ENCODE results near the gene VSIR.

Gene VSIR

GRCh38 chr10:71806704-71807556 lies 33.6 kb upstream of the VSIR start:
- no peak for DNase-seq

- no peak for DNase-seq
Observed at GRCh38 chr10:71805776-71806703, 32.7 kb upstream of the VSIR start.

- no peak for DNase-seq
Observed at GRCh38 chr10:71804077-71804476, 30.8 kb upstream of the VSIR start.

GRCh38 chr10:71802715-71803488 lies 29.6 kb upstream of the VSIR start:
- DNase-seq: no peak

DNA sequence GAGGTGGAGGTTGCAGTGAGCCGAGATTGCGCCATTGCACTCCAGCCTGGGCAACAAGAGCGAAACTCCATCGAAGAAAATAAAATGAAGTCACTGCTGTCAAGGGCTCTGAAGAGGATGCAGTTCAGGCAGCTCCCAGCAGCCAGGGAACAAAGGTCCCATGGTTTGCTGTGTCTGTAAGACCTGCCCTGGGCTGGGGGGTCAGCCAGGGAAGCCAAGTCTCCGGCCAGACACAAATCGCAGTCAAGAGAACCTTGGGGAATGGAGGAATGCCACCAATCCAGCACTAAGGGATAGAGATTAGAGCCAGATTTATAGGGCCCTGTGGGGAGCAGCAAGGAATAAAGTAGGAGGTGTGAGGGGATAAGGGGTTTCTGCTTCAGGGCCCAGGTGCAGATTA lies 28.9 kb upstream of the VSIR start:
- no peak for DNase-seq

DNA sequence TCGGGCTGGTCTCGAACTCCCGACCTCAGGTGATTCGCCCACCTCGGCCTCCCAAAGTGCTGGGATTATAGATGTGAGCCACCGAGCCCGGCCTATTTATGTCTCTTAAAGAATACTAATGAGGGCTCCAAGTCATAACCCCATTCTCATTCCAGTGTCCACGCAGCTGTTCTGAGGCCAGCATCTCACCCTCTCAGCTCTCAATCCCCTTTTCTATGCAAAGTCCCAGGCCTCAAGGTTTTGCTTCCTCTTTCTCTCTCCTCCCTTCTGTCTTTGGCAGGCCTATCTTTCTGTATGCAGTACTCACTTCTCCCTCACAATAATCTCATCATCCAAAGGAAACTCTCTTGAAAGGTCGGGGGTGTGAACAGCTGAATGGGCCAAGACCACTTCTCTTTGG lies 28.0 kb upstream of the VSIR start:
- DNase-seq: no peak

DNA sequence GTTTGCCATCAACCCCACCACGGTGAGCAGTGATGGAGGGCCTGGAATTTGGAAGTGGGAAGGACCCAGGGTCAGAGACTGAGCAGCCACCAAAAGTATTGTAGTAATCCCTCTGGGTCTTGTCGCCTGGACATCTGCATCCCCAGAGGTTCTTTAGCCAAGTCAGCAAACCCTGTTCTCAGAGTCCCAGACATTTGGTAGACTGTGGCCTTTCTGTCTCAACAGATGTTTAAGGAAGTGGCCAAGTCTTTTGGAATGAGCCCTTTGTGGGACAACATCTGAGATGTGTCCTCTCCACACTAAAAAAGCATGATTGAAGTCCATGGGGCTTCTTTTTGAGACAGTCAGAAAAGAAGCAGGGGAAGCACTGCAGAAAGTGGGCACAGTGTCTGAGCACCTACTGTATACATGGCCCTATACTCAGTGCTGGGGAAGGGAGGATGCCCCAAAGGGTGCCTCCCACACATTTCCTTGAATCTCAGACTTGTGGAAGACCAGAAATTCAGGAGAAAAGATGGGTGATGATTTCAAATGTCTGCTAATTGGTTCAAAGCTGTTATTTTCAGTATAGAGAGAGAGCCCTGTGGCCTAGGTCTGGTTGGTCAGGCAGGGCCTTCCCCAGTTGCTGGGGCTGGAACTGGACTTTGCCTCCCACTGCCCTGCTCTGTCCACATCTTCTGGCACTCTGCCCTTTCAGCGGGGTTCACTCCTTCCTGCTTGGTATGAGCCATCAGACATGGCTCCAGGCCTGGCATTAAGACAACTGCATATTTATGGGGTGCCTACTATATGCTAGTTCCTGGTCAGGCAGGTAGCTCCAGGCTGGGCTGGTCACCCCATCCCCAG lies 26.5 kb upstream of the VSIR start:
- DNase-seq: no peak

DNA sequence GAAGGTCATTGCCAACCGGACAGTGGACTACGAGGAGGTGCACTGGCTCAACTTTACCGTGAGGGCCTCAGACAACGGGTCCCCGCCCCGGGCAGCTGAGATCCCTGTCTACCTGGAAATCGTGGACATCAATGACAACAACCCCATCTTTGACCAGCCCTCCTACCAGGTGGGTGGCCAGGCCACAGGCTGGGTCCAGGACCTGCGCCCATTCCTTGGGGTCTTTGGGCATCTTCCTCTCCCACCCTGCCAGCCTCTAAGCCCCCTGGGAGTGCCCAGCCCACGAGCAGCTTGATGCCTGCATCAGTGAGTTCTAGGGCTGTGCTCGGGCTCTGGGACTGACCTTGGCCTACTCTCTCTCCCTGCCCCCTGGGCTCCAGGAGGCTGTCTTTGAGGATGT lies 25.8 kb upstream of the VSIR start:
- DNase-seq: no peak

DNA sequence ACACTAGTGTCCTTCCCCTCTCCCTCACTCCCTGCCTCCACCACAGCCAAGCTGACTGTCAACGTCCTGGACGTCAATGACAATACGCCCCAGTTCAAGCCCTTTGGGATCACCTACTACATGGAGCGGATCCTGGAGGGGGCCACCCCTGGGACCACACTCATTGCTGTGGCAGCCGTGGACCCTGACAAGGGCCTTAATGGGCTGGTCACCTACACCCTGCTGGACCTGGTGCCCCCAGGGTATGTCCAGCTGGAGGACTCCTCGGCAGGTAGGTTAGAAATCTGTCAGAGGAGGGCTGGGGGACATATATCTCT lies 24.9 kb upstream of the VSIR start:
- DNase-seq: no peak

GRCh38 chr10:71797533-71798307 lies 24.4 kb upstream of the VSIR start:
- no peak for DNase-seq

DNA sequence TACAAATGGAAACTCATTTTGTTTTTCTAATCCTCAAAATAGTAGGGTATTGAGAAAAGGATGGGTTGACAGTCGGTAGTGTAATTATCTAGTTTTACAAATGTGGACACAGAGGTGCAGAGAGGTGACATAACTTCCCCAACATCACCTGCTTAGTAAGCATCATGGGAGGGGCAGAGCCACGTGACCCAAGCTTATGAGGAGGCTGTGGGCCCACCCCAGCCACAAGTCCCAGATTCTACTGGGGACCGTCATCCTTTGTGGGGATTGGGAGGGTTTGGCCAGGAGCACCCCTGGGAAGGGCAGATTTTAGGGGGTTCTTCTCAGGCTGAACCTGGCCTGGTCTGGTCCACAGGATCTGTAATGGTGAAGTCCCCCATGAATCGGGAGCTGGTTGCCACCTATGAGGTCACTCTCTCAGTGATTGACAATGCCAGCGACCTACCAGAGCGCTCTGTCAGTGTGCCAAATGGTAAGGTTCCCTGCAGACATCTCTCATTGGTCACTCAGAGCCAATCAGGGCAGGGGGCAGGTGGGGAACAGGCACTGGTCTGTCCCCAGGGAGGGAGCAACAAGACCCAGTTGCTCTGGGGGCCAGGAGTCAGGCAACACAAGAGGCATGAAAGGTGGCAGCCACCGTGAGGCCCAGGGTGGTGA lies 23.6 kb upstream of the VSIR start:
- no peak for DNase-seq

- DNase-seq: no peak
Observed at GRCh38 chr10:71795248-71795647, 21.9 kb upstream of the VSIR start.

- no peak for DNase-seq
Observed at GRCh38 chr10:71790749-71791440, 17.6 kb upstream of the VSIR start.

- DNase-seq: no peak
Observed at GRCh38 chr10:71789871-71790270, 16.6 kb upstream of the VSIR start.

GRCh38 chr10:71788954-71789353 lies 15.6 kb upstream of the VSIR start:
- no peak for DNase-seq

DNA sequence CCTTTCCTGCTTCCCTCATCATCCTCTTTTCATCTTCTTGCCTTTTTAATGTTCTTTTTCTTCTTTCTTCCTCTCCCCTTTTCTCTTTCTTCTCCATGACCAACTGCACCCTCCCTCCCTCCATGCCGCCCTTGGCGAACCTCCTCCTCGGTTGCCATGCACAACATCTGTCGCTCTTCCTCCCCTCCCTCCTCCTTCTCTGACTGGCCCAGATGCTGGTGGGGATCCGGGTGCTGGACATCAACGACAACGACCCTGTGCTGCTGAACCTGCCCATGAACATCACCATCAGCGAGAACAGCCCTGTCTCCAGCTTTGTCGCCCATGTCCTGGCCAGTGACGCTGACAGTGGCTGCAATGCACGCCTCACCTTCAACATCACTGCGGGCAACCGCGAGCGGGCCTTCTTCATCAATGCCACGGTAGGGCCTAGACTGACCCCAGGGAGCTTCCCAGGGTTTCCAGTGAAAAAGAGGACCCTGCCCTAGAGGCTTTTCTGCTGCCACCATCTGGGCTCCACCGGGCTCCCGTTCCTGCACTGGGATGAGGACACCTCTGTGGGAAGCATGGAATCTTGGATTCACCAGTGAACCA lies 11.5 kb upstream of the VSIR start:
- no peak for DNase-seq

DNA sequence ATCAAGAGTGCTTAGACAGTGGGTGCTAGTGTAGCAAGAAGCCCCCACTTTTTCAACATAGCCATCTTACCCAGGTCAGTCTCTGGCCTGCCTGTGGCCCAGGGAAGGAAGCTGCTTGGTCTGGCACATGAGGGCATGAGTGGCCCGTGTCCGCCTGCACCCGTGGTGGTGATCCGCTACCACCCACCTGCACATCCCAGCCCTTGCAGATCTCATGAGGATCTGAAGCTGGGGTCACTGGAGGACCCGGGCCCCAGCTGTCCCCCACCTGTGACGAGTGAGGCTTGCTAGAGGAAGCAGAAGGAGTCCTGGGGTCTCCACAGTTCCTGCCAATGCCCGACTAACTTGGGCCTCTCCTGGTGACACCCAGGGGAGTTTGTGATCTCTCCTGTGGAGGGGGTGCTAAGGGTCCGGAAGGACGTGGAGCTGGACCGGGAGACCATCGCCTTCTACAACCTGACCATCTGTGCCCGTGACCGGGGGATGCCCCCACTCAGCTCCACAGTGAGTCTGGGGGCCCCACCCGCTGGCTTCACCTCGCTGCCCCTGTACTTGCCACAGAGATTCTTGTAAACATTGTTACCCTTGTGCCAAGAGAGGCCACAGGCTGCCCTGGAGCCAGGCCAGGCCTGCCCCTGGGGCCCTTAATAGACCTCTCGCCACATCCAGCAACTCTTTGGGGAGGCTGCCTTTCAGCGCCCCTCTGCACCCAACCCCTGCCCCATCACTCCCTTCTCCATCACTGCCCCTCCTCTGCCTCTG lies 10.8 kb upstream of the VSIR start:
- no peak for DNase-seq

GRCh38 chr10:71782917-71783490 lies 9.7 kb upstream of the VSIR start:
- no peak for DNase-seq

All from activated T-cell treated with anti-CD3 and anti-CD28 coated beads for 4 hours (primary cell).